Esophagus (tissue), 2 donors: Measurements from ENCODE around the gene GNB2. TPM values are rescaled to one million over a fixed set of nuclear protein-coding genes. Genes with fewer than 3 reads are reported as not detected.
A peak's percentile ranks its signal among the peaks of the same experiment; 100 is the strongest.
"Not testable (repeated sequence)": the region's sequence is repeated elsewhere in the genome, so short reads cannot be mapped to it uniquely, and the experiment has no call there.

Experiments
- H3K27ac ChIP-seq, 2 donors: one replicate each; pipeline ENCODE4 v1.5.1; 2013; ENCODE audit warnings: low read depth in 2 of 2, mild to moderate bottlenecking in 2 of 2, inconsistent platforms in 1 of 2, low read length in 1 of 2, moderate library complexity in 1 of 2
- H3K27me3 ChIP-seq, 2 donors: one replicate each; pipeline ENCODE4 v1.6.1; 2013; ENCODE audit warnings: low read length in 2 of 2, control low read depth in 1 of 2, mild to moderate bottlenecking in 1 of 2; ENCODE audit not compliant: insufficient read depth in 2 of 2, control insufficient read depth in 1 of 2
- H3K36me3 ChIP-seq, 2 donors: one replicate each; pipeline ENCODE4 v1.6.1; 2013; ENCODE audit warnings: low read length in 1 of 2; ENCODE audit not compliant: control insufficient read depth in 2 of 2, insufficient read depth in 2 of 2
- H3K4me1 ChIP-seq, 2 donors: one replicate each; pipeline ENCODE4 v1.6.1; 2013; ENCODE audit warnings: low read length in 1 of 2; ENCODE audit not compliant: control insufficient read depth in 2 of 2, insufficient read depth in 2 of 2
- H3K4me3 ChIP-seq, 2 donors: one replicate each; pipeline ENCODE4 v1.5.1; 2013; ENCODE audit warnings: low read length in 2 of 2, mild to moderate bottlenecking in 2 of 2, low read depth in 1 of 2, moderate library complexity in 1 of 2
- H3K9me3 ChIP-seq, 2 donors: one replicate each; pipeline ENCODE4 v1.6.1; 2013; ENCODE audit warnings: mild to moderate bottlenecking in 2 of 2, low read depth in 1 of 2, low read length in 1 of 2, moderate library complexity in 1 of 2; ENCODE audit not compliant: control insufficient read depth in 2 of 2, insufficient read depth in 1 of 2
- WGBS, 2 donors: extraction: QIAGEN DNeasy Blood & Tissue Kit; methylation state at CpG; one replicate each; pipeline ENCODE4 v1.1.7; 2013; 5-methylcytosine and 5-hydroxymethylcytosine counted together
- polyA plus RNA-seq, 2 donors: library from polyadenylated mRNA; stranded (reverse); fragments of 200-250 nt; gene quantifications; one replicate each; pipeline ENCODE4 v1.2.3, GENCODE V29; 2013
- donor health status: healthy with polysubstance abuse.
- donor health status: Bipolar disorder and iron deficiency.

The GNB2 gene
- polyA plus RNA-seq, 2 donors = 147 to 284 TPM

- H3K4me1 ChIP-seq, H3K36me3 ChIP-seq, H3K9me3 ChIP-seq, H3K4me3 ChIP-seq, H3K27me3 ChIP-seq: not testable (repeated sequence)
- 62 to 65% methylated on average over 12 of the region's 12 CpGs for WGBS, 2 donors
- H3K27ac ChIP-seq = peak overlapping the region in 1 of 2 donors; percentile 15
These were observed 11.3 kb upstream of the GNB2 start for GRCh38 chr7:100662194-100662776.

- WGBS, 2 donors = 92 to 96% methylated on average over 5 of the region's 5 CpGs
- Histone ChIP-seq H3K36me3 (no peaks in the 10 kb centered on the region), H3K27me3 (no peaks in the 10 kb centered on the region), H3K4me1 (no peaks in the 10 kb centered on the region), H3K9me3 (no peaks in the 10 kb centered on the region), H3K27ac (no peak overlapping the region), H3K4me3 (no peak overlapping the region)
These were observed 8.3 kb upstream of the GNB2 start for GRCh38 chr7:100665168-100665726.

- WGBS, 2 donors = 73 to 79% methylated on average over 16 of the region's 16 CpGs
- Histone ChIP-seq H3K4me1 (no peaks in the 10 kb centered on the region), H3K9me3 (no peaks in the 10 kb centered on the region), H3K36me3 (no peaks in the 10 kb centered on the region), H3K27me3 (no peaks in the 10 kb centered on the region), H3K4me3 (no peak overlapping the region), H3K27ac (no peak overlapping the region)
These were observed 6.0 kb upstream of the GNB2 start for GRCh38 chr7:100667331-100668068.

GRCh38 chr7:100668069-100668449 lies 5.5 kb upstream of the GNB2 start:
- no peaks in the 10 kb centered on the region for H3K27me3 ChIP-seq
- no peaks in the 10 kb centered on the region for H3K9me3 ChIP-seq
- no peaks in the 10 kb centered on the region for H3K36me3 ChIP-seq
- no peak overlapping the region for H3K27ac ChIP-seq
- 82 to 91% methylated on average over 2 of the region's 2 CpGs for WGBS, 2 donors
- H3K4me1 ChIP-seq = no peaks in the 10 kb centered on the region
- H3K4me3 ChIP-seq = no peak overlapping the region

GRCh38 chr7:100669106-100669505 lies 4.4 kb upstream of the GNB2 start:
- not testable (repeated sequence) for H3K36me3 ChIP-seq, H3K9me3 ChIP-seq, H3K4me3 ChIP-seq, H3K4me1 ChIP-seq, H3K27ac ChIP-seq, H3K27me3 ChIP-seq
- WGBS, 2 donors = 94 to 96% methylated on average over 12 of the region's 12 CpGs

DNA sequence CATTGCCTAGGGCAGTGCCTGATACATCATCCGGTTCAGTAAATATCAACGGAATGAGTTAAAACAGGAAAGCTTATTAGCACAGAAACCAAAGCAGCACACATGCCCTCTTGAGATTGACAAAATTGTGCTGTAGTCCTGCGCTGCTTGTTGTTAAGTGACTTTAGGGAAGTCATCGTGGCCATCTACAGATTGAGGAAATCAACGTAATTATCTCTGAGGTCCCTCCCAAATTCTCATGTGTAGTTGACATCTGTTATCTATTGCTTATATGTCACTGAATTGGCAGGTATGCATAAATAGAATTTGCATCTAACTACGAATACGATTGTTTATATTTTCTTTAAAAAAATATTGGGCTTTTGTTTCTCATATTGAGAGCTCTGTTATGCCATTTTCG lies 3.5 kb upstream of the GNB2 start:
- H3K4me3 ChIP-seq = no peak overlapping the region
- no peaks in the 10 kb centered on the region for H3K9me3 ChIP-seq
- no peaks in the 10 kb centered on the region for H3K27me3 ChIP-seq
- WGBS, 2 donors = 68 to 73% methylated on average over 8 of the region's 8 CpGs
- H3K4me1 ChIP-seq = no peaks in the 10 kb centered on the region
- no peaks in the 10 kb centered on the region for H3K36me3 ChIP-seq
- no peak overlapping the region for H3K27ac ChIP-seq

DNA sequence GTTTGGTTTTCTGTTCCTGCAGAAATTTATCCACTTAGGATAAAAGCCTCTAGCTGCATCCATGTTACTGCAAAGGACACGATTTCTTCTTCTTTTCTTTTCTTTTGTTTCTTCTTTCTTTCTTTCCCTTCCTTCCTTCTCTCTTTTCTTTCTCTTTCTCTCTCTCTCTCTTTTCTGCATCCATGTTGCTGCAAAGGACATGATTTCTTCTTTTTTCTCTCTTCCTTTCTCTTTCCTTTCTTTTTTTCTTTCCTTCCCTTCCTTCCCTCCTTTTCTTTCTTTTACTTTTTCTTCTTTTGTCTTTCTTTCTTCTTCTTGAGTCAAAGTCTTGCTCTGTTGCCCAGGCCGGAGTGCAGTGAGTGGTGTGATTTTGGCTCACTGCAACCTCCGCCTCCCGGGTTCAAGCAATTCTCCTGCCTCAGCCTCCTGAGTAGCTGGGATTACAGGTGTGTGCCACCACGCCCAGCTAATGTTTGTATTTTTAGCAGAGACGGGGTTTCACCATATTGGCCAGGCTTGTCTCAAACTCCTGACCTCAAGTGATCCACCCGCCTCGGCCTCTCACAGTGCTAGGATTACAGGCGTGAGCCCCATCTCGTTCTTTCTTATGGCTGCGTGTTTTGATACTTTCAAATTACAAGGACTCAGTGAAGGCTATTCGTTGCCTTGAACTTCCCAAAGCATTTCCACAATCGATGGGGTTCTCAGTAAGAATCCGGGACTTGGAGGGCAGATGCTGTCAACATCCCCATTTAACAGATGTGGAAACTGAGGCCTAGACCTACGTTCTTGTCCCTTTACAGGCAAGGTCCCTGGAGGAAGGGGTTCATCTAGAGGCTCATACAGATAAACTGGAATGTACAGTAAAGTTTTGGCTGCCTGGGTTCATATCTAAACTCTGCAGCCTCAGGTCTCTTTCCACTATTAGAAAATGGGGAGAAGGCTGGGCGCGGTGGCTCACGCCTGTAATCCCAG lies 1.9 kb upstream of the GNB2 start:
- H3K4me1 ChIP-seq = peaks cover 2 to 3% of the 10 kb centered on the region in 2 donors
- H3K9me3 ChIP-seq = no peaks in the 10 kb centered on the region
- WGBS, 2 donors = 91 to 92% methylated on average over 18 of the region's 18 CpGs
- no peaks in the 10 kb centered on the region for H3K27me3 ChIP-seq
- no peak overlapping the region for H3K27ac ChIP-seq
- no peak overlapping the region for H3K4me3 ChIP-seq
- H3K36me3 ChIP-seq = peaks cover 1 to 3% of the 10 kb centered on the region in 2 donors

- H3K27ac ChIP-seq = peak overlapping the region; percentile 96 to 97
- no peaks in the 10 kb centered on the region for H3K27me3 ChIP-seq
- H3K36me3 ChIP-seq = peaks cover 16 to 23% of the 10 kb centered on the region in 2 donors
- H3K4me3 ChIP-seq = peak overlapping the region; percentile 86 to 96
- 0 to 1% methylated on average over 31 to 34 of the region's 34 CpGs for WGBS, 2 donors
- H3K4me1 ChIP-seq = peaks cover 2 to 4% of the 10 kb centered on the region in 2 donors
- no peaks in the 10 kb centered on the region for H3K9me3 ChIP-seq
These were observed 436 bp downstream of the GNB2 start for GRCh38 chr7:100673942-100674410.

- peaks cover 4 to 7% of the 10 kb centered on the region in 2 donors for H3K4me1 ChIP-seq
- H3K27me3 ChIP-seq = no peaks in the 10 kb centered on the region
These were observed 1.0 kb downstream of the GNB2 start for GRCh38 chr7:100674411-100675104.

More at GRCh38 chr7:100674411-100675104, 1.0 kb downstream of the GNB2 start:
- peaks cover 16 to 28% of the 10 kb centered on the region in 2 donors for H3K36me3 ChIP-seq
- WGBS, 2 donors = 1% methylated on average over 39 to 43 of the region's 43 CpGs
- H3K9me3 ChIP-seq = no peaks in the 10 kb centered on the region
- peak overlapping the region; percentile 96 to 97 for H3K27ac ChIP-seq
- peak overlapping the region; percentile 86 to 96 for H3K4me3 ChIP-seq
